Measurements from ENCODE around the gene NEURL4. TPM values are rescaled to one million over a fixed set of nuclear protein-coding genes. Genes with fewer than 3 reads are reported as not detected.
"Not testable (repeated sequence)": the region's sequence is repeated elsewhere in the genome, so short reads cannot be mapped to it uniquely, and the experiment has no call there.

Gene NEURL4
- total RNA-seq, 2 experiments from 2014 or later: 44.1 to 46.0 TPM

DNA sequence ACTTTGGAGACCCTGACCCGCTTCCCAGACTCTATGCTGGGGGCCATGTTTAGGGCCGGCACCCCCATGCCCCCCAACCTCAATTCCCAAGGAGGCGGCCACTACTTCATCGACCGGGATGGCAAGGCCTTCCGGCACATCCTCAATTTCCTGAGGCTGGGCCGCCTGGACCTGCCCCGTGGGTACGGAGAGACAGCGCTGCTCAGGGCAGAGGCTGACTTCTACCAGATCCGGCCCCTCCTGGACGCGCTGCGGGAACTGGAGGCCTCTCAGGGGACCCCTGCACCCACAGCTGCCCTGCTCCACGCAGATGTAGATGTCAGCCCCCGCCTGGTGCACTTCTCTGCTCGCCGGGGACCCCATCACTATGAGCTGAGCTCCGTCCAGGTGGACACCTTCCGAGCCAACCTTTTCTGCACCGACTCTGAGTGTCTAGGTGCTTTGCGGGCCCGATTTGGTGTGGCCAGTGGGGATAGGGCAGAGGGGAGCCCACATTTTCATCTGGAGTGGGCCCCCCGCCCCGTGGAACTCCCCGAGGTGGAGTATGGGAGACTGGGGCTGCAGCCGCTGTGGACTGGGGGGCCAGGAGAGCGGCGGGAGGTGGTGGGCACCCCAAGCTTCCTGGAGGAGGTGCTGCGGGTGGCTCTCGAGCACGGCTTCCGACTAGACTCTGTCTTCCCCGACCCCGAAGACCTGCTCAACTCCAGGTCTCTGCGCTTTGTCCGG lies 23.9 kb upstream of the NEURL4 start:
- peaks cover 45% of the 10 kb centered on the region for H3K4me1 Mint-ChIP-seq
- no peaks in the 10 kb centered on the region for H3K9me3 Mint-ChIP-seq
- peaks cover 28% of the 10 kb centered on the region for H3K36me3 Mint-ChIP-seq
- no peak for DNase-seq
- H3K27ac Mint-ChIP-seq: peak overlapping the region; percentile 47
- no peaks in the 10 kb centered on the region for H3K27me3 Mint-ChIP-seq
- peak overlapping the region; percentile 86 for H3K4me3 Mint-ChIP-seq

DNA sequence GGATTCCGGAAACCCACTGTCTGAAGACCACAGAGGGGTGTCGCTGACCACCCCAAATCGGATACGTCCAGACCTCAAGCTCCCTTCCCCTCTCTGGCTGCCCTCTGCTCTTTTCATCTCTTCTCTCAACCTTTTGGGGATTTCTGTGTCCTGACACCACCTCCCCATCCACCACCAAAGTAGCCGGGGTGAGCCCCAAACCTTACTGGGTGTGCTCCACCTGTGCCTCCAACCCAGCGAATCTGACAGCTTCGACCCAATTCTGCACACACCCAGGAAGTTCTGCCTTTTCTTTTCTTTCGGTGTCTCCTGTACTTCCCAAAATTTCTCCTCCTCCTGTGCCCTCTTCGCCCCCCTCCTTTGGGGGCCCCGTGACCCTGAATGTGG lies 23.4 kb upstream of the NEURL4 start:
- Mint-ChIP-seq H3K27ac (peak overlapping the region; percentile 47), H3K9me3 (no peaks in the 10 kb centered on the region), H3K27me3 (no peaks in the 10 kb centered on the region), H3K4me1 (peaks cover 45% of the 10 kb centered on the region), H3K36me3 (peaks cover 28% of the 10 kb centered on the region), H3K4me3 (peak overlapping the region; percentile 86)
- no peak for DNase-seq

DNA sequence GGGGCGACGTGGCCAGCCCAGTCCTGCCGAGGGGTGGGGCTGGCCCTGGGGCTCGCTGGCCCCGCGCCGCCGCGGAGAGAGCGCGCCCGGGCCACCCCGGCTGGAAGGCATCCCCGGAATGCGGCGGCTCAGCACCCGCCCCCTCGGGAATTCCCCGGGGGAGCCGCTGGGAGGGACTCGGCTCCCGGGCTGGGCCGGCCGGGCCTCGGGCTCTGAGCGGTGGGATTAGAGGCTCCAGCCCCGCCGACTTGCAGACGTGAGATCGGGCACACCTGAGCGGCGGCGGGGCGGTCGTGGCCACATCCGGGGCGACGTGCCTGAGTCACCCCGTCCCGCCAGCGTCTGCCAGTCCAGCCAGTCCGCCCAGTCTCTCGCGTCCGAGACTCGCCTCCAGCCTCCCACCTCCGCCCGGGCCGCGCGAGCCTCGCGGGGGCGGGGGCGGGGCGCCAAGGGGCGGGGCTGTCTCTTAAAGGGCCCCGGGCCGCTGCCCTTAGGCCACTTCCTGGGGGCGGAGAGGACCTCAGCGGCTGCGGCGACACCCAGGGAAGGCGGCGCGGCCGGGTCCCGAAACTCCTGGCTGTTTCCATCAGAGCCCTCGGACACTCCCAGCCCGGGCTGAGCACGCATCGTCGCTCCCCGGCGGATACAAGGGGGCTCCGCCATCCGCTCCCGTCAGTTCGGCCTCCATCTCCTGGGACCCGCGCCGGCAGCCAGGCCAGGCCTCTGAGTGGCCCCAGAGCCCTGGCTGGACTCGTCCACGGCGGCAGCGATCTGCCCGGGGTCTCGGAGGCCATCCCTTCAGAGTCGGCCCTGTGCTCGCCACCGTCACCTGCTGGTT lies 22.7 kb upstream of the NEURL4 start, which contains the start of gene KCTD11:
KCTD11 (plus strand) TSS at position 498 of the 838 bp plus-strand sequence.
- Mint-ChIP-seq H3K4me3 (peak within 1 kb of the TSS; percentile 86), H3K9me3 (no peaks in the 10 kb centered on the region), H3K36me3 (peaks cover 28% of the 10 kb centered on the region), H3K27me3 (no peaks in the 10 kb centered on the region), H3K27ac (peak within 1 kb of the TSS; percentile 80), H3K4me1 (peaks cover 45% of the 10 kb centered on the region)
- DNase-seq: peak; percentile 85

DNA sequence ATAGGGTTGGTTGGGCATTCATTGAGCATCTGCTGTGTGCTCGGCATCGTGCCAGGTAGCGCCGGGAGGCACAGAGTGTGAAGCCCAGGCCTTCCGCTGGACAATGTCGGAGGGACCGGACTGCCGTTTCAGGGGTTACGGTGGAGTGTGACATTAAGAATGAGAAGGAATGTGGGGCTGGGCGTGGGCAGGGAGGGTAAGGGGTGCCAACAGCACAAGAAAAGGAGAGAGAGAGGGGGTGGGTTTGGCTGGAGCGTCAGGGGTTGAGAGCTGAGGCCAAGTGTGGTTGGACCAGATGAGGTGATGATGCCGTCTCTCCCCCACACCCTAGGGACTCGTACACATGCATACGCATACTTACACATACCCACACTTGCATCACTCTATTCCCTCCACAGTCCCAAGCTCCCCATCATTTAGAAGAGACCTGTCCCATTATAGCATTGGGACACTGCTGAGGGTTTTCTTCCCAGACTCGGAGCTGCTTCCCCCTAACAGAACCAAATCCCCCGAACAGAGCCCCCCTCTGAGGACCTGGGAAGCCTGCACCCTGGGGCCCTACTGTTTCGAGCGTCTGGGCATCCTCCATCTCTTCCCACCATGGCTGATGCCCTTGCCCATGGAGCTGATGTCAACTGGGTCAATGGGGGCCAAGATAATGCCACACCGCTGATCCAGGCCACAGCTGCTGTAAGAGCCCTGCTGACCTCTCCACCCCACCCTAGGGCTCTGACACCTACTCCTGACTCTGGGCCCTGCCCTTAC lies 19.5 kb upstream of the NEURL4 start:
- DNase-seq: no peak
- peak overlapping the region; percentile 66 for H3K27ac Mint-ChIP-seq
- peaks cover 31% of the 10 kb centered on the region for H3K4me1 Mint-ChIP-seq
- H3K27me3 Mint-ChIP-seq: no peaks in the 10 kb centered on the region
- H3K9me3 Mint-ChIP-seq: no peaks in the 10 kb centered on the region
- no peak overlapping the region for H3K4me3 Mint-ChIP-seq
- H3K36me3 Mint-ChIP-seq: peaks cover 26% of the 10 kb centered on the region

DNA sequence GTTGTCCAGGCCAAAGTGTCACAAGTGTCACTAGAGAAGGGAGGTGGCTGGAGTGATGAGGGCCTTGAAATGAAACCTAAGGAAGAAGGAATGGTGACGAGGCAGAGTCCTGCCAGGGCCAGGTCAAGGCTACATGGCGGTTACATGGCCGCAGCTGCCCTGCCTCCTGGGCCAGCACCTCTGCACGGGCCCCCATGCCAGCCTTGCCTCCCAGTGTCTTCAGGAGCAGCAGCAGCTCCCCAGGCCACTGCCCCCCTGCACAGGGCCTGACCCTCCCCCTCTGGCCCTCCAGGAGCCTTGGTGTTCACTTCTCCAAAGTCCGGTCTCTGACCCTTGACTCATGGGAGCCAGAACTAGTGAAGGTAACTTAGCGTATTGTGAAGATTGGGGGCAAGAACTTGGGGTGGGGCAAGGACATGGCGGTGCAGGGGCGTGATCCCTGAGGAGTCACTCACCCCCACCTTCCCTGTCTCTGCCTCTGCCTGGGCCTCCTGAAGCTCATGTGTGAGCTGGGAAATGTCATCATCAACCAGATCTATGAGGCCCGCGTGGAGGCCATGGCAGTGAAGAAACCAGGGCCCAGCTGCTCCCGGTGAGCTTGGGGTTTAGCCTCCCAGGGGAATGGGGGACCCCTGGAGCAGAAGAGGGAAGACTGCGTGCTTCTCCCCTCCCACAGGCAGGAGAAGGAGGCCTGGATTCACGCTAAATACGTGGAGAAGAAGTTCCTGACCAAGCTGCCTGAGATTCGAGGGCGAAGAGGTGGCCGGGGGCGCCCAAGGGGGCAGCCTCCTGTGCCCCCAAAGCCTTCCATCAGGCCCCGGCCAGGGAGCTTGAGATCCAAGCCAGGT lies 18.7 kb upstream of the NEURL4 start:
- Mint-ChIP-seq H3K9me3 (no peaks in the 10 kb centered on the region), H3K27ac (peak overlapping the region; percentile 66), H3K4me1 (peaks cover 30% of the 10 kb centered on the region), H3K36me3 (peaks cover 27% of the 10 kb centered on the region), H3K4me3 (no peak overlapping the region), H3K27me3 (no peaks in the 10 kb centered on the region)
- DNase-seq: no peak

DNA sequence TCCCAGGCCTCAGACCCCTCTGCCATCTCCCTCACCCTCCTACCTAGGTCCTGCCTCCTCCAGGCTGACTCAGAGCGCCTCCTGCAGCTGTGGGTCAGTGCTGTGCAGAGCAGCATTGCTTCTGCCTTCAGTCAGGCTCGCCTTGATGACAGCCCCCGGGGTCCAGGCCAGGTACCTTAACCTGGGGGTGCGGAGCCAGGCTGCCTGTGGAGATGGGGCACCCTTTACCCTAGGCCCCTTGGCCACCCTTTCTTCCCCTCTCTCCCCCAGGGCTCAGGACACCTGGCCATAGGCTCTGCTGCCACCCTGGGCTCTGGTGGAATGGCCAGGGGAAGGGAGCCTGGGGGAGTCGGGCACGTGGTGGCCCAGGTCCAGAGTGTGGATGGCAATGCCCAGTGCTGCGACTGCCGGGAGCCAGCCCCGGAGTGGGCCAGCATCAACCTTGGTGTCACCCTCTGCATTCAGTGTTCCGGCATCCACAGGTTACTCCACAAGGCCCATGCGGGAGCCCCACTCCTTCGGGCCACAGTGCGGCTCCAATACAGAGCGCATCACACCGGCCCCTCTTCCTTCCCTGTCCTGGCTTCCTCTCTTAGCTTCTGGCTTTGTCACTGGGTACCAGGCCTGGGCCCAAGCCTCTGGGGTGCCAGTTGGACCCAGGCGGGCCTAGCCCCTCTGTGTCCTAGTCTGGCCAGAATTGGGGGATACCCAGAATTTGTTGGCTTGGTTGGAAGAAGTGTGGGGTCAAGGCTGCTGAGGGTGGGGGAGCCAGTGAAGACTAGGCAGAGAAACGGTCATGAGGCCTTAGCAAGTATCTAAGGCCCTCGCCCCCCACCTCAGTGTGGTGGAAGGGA lies 17.9 kb upstream of the NEURL4 start:
- Mint-ChIP-seq H3K27me3 (no peaks in the 10 kb centered on the region), H3K27ac (peak overlapping the region; percentile 42), H3K36me3 (peaks cover 25% of the 10 kb centered on the region), H3K4me1 (peaks cover 23% of the 10 kb centered on the region), H3K9me3 (no peaks in the 10 kb centered on the region), H3K4me3 (no peak overlapping the region)
- DNase-seq: no peak

DNA sequence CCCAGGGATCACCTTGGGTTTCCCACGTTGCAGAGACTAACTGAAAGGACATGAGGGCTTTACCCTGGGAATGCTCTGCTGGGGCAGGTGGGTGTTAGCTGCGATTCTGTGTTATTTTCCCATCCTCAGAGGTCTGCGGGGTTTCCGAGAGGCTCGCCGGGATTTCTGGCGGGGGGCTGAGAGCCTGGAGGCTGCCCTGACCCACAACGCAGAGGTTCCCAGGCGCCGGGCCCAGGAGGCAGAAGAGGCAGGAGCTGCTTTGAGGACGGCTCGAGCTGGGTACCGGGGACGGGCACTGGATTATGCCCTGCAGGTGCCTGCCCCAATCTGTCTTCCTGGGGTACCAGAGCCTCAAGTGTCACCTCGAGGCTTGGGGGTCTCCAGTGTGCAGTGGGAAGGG lies 14.1 kb upstream of the NEURL4 start:
- H3K27ac Mint-ChIP-seq: peak overlapping the region; percentile 73
- H3K36me3 Mint-ChIP-seq: peaks cover 15% of the 10 kb centered on the region
- H3K4me1 Mint-ChIP-seq: peaks cover 13% of the 10 kb centered on the region
- no peak overlapping the region for H3K4me3 Mint-ChIP-seq
- DNase-seq: no peak
- H3K27me3 Mint-ChIP-seq: no peaks in the 10 kb centered on the region
- H3K9me3 Mint-ChIP-seq: no peaks in the 10 kb centered on the region

DNA sequence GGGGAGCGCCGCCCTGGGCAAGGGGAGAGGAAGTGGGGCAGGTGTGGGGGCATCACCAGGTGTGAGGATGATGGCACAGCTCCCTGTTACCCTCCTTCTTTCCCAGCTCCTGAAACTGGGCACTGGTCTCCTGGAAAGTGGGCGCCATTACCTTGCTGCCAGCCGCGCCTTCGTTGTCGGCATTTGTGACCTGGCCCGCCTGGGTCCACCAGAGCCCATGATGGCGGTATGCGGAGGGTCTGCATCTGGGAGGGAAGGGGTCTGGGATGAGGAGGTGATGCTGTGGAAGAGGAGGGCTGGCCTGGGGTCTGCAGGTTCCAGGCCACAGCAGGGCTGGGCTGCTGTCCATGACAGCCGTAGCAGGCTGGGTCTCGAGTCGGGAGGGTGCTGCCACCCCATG lies 12.7 kb upstream of the NEURL4 start:
- H3K4me3 Mint-ChIP-seq: no peak overlapping the region
- no peaks in the 10 kb centered on the region for H3K9me3 Mint-ChIP-seq
- no peak overlapping the region for H3K27ac Mint-ChIP-seq
- DNase-seq: no peak
- H3K36me3 Mint-ChIP-seq: peaks cover 27% of the 10 kb centered on the region
- H3K27me3 Mint-ChIP-seq: no peaks in the 10 kb centered on the region
- H3K4me1 Mint-ChIP-seq: peaks cover 21% of the 10 kb centered on the region

DNA sequence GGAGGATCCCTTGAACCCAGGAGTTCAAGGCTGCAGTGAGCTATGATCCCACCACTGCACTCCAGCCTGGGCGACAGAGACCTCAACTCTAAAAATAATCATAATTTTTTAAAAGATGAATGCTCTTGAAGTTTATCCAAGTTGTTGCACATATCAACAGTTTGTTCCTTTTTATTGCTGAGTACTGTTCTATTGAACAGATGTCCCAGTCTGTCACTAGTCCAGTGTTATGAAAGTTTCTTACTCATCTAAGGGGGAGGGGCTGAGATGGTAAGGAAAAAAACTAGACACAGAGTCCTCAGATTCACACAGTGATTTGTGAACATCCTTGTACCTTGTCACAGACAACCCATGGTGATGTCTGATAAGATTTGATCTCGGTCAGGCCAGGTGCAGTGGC lies 11.0 kb upstream of the NEURL4 start:
- Mint-ChIP-seq H3K27me3 (no peaks in the 10 kb centered on the region), H3K9me3 (no peaks in the 10 kb centered on the region), H3K36me3 (peaks cover 28% of the 10 kb centered on the region), H3K27ac (no peak overlapping the region), H3K4me3 (no peak overlapping the region), H3K4me1 (peaks cover 32% of the 10 kb centered on the region)
- DNase-seq: no peak

DNA sequence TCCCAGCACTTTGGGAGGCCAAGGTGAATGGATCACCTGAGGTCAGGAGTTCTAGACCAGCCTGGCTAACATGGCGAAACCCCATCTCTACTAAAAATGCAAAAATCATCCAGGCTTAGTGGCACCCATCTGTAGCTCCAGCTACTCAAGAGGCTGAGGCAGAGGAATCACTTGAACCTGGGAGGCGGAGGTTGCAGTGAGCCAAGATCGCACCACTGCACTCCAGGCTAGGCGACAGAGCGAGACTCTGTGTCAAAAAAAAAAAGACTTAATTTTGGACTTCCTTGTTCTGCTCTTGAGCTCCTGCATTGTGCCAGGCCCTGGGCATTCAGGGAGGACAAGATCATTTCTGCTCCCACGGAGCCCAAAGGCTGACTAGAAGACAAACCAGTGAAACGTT lies 8.5 kb upstream of the NEURL4 start:
- peaks cover 42% of the 10 kb centered on the region for H3K4me1 Mint-ChIP-seq
- not testable (repeated sequence) for DNase-seq, H3K9me3 Mint-ChIP-seq, H3K27me3 Mint-ChIP-seq
- H3K4me3 Mint-ChIP-seq: peak overlapping the region; percentile 90
- H3K36me3 Mint-ChIP-seq: peaks cover 27% of the 10 kb centered on the region
- H3K27ac Mint-ChIP-seq: peak overlapping the region; percentile 98

DNA sequence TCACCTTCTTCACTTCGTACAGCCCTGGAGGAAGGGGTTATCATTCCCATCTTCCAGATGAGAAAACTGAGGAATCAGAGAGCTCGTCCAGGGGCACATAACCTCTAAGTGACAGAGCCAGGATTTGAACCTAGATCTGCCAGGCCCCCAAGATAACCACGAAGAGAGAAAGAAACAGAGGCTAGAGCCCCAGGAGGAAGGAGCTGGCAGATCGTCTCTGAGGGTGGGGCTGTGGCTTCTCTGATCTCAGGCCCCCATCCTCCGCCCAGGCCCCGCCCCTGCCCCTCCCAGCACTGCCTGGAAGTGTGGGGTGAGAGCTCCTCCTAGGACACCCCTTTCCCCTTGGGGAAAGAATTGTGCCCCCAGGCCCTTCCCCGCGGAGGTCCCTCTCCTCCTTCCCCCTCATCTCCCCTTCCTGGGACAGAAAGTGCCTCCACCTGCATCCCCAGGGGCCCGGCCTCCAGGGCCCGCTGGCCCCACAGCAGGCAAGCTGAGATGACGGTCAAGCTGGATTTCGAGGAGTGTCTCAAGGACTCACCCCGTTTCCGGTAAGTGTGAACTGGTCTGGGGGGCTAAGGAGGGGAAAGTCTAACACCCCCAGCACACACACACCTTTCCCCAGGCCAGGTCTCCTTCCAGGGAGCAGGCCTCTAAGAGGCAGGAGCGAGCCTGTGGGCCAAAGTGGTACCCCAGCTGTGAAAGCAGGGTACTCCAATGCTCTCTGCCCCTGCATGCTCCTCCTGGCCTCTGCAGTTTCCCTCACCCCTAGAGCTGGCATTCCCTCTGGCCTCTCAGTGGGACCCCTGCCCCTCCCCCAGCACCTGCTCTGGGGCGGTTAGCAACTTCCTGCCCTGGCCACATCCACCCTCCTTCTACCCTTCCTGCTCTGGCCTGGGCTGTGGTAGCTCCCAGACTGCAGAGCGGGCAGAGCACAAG lies 7.4 kb upstream of the NEURL4 start, which contains the start of gene ACAP1:
ACAP1 (plus strand) TSS at position 290 of the 936 bp plus-strand sequence; CDS start at position 496, 206 bp downstream.
- peak within 1 kb of the TSS; percentile 90 for H3K4me3 Mint-ChIP-seq
- peak; percentile 82 for DNase-seq
- no peaks in the 10 kb centered on the region for H3K27me3 Mint-ChIP-seq
- H3K4me1 Mint-ChIP-seq: peaks cover 49% of the 10 kb centered on the region
- H3K9me3 Mint-ChIP-seq: no peaks in the 10 kb centered on the region
- H3K36me3 Mint-ChIP-seq: peaks cover 26% of the 10 kb centered on the region
- H3K27ac Mint-ChIP-seq: peak within 1 kb of the TSS; percentile 98

DNA sequence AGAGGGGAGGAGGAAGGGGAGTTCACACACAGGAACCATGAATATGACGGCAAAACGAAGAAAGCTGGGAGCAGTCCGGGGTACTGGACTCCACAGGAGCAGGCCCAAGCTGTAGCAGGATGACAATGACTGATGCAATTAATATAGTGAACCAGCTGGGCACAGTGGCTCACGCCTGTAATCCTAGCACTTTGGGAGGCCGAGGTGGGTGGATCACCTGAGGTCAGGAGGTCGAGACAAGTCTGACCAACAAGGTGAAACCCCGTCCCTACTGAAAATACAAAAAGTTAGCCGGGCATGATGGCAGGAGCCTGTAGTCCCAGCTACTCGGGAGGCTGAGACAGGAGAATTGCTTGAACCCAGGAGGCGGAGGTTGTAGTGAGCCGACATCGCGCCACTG lies 6.6 kb upstream of the NEURL4 start:
- Mint-ChIP-seq H3K27ac (peak overlapping the region; percentile 98), H3K4me1 (peaks cover 50% of the 10 kb centered on the region), H3K4me3 (peak overlapping the region; percentile 90), H3K36me3 (peaks cover 24% of the 10 kb centered on the region)
- not testable (repeated sequence) for DNase-seq, H3K27me3 Mint-ChIP-seq, H3K9me3 Mint-ChIP-seq
